HepG2 (cell line): ENCODE results near the gene LAMA5. TPM values are rescaled to one million over a fixed set of nuclear protein-coding genes. Genes with fewer than 3 reads are reported as not detected.

Experiments
- ATAC-seq: fragments of 200-7000 bp; cut with Tn5 transposase; 3 replicates; pipeline ENCODE4 v1.9.1; 2020; ENCODE audit warnings: mild to moderate bottlenecking, moderate library complexity
- BruUV-seq: library from RNA; stranded (reverse); fragments of 400-500 nt; replicated peaks from 2 replicates; lab custom pipeline; 2021; lab: Mats Ljungman, UMichigan
- CTCF ChIA-PET: fragments of 300-600 bp; formaldehyde crosslinking; extraction: SDS; loops from one replicate; lab custom pipeline; 2021; ENCODE audit warnings: low total read pairs, inconsistent platforms, low intra/inter-chr PET ratio; lab: Yijun Ruan, JAX
- POLR2A ChIA-PET: fragments of 350-600 bp; sonication (Branson Sonifier 250); formaldehyde crosslinking; loops from one replicate; lab custom pipeline; 2020; ENCODE audit warnings: antibody characterized with exemption, inconsistent platforms; lab: Yijun Ruan, JAX
- DNase-seq: peaks from one replicate; pipeline ENCODE4 v3.0.0-alpha.2; 2015; ENCODE audit warnings: low spot score
- FAIRE-seq: peaks from 3 replicates; lab custom pipeline; 2011; peaks lifted over from hg19 to GRCh38; lab: Jason Lieb, UNC
- H2AFZ ChIP-seq: one replicate; pipeline ENCODE4 v1.6.1; 2011; ENCODE audit warnings: low read length, inconsistent platforms
- H3K27ac ChIP-seq: fragments of 300-600 bp; 3 replicates; pipeline ENCODE4 v1.8.0; 2011; ENCODE audit warnings: mixed run types, mild to moderate bottlenecking, mixed read lengths, low read length, inconsistent platforms; ENCODE audit not compliant: insufficient read depth; ENCODE audit errors: extremely low read length
- H3K27me3 ChIP-seq, 2 experiments: fragments of 200-600 bp in 1 of 2; 2 replicates in 1 of 2; 3 replicates in 1 of 2; pipeline versions ENCODE4 v1.6.0 to v1.8.0; 2011; ENCODE audit warnings: low read length in 2 of 2, mild to moderate bottlenecking in 2 of 2, moderate library complexity in 2 of 2, inconsistent platforms in 1 of 2; ENCODE audit not compliant: insufficient read depth in 2 of 2, control insufficient read depth in 1 of 2
- H3K36me3 ChIP-seq, 2 experiments: fragments of 200-600 bp in 1 of 2; replicated peaks in 1 of 2; 2 replicates in 1 of 2; 3 replicates in 1 of 2; pipeline versions ENCODE4 v1.5.1 to v1.8.0; 2011; ENCODE audit warnings: low read length in 2 of 2, inconsistent platforms in 1 of 2; ENCODE audit not compliant: insufficient read depth in 2 of 2, control insufficient read depth in 1 of 2
- H3K4me1 ChIP-seq: 2 replicates; pipeline ENCODE4 v1.5.1; 2012; ENCODE audit warnings: low read length, inconsistent platforms; ENCODE audit not compliant: insufficient read depth
- H3K4me2 ChIP-seq: 2 replicates; pipeline ENCODE4 v1.6.0; 2011; ENCODE audit warnings: low read depth, low read length, inconsistent platforms
- H3K4me3 ChIP-seq, 3 experiments: fragments of 200-600 bp in 1 of 3; sonication (generic), shearing (Covaris generic) in 1 of 3; replicated peaks in 1 of 3; 2 replicates each; pipeline ENCODE4 v1.5.1; 2011 to 2016; ENCODE audit warnings: low read length in 3 of 3, inconsistent platforms in 2 of 3, low read depth in 2 of 3, mild to moderate bottlenecking in 2 of 3, control low read depth in 1 of 3, mixed read lengths in 1 of 3; ENCODE audit not compliant: insufficient read depth in 1 of 3
- H3K79me2 ChIP-seq: one replicate; pipeline ENCODE4 v1.6.1; 2011; ENCODE audit warnings: low read length, inconsistent platforms; ENCODE audit not compliant: insufficient read depth
- H3K9ac ChIP-seq: 2 replicates; pipeline ENCODE4 v1.6.0; 2011; ENCODE audit warnings: mild to moderate bottlenecking, low read depth, low read length, inconsistent platforms; ENCODE audit not compliant: insufficient read depth
- H3K9me3 ChIP-seq: 2 replicates; pipeline ENCODE4 v1.5.1; 2012; ENCODE audit warnings: mild to moderate bottlenecking, low read length
- H4K20me1 ChIP-seq: 2 replicates; pipeline ENCODE4 v1.6.0; 2011; ENCODE audit warnings: inconsistent platforms, mild to moderate bottlenecking, low read length, moderate library complexity; ENCODE audit not compliant: insufficient read depth
- ASH2L ChIP-seq: fragments of 300-600, 200-600 bp; sonication (generic); IDR thresholded peaks from 2 replicates; pipeline ENCODE4 v1.7.0; 2017; ENCODE audit warnings: low read depth, mild to moderate bottlenecking, moderate library complexity, mixed read lengths, low read length; ENCODE audit not compliant: insufficient read length
- FLYWCH1 ChIP-seq: sonication (generic); formaldehyde crosslinking; IDR thresholded peaks from 2 replicates; pipeline ENCODE4 v1.8.1; 2023; ENCODE audit warnings: mild to moderate bottlenecking, missing genetic modification reagents
- IKZF4 ChIP-seq: sonication (generic); formaldehyde crosslinking; IDR thresholded peaks from 2 replicates; pipeline ENCODE4 v1.5.1; 2020; ENCODE audit warnings: borderline replicate concordance, mild to moderate bottlenecking, low read depth, missing genetic modification reagents; ENCODE audit errors: not compliant biosample characterization
- RFX1 ChIP-seq: fragments of 450-650 bp; IDR thresholded peaks from 2 replicates; pipeline ENCODE4 v1.6.1; 2017
- SNRNP70 ChIP-seq: fragments of 200-400 bp; formaldehyde crosslinking; IDR thresholded peaks from 2 replicates; pipeline ENCODE4 v1.6.1; 2017; ENCODE audit warnings: mild to moderate bottlenecking, low read depth, low read length, moderate library complexity
- TGIF2 ChIP-seq: IDR thresholded peaks from 2 replicates; pipeline ENCODE4 v1.6.1; 2016; ENCODE audit warnings: control low read depth, missing compliant biosample characterization
- ZEB1 ChIP-seq: IDR thresholded peaks from 2 replicates; pipeline ENCODE4 v1.6.1; 2012; ENCODE audit warnings: mild to moderate bottlenecking, low read depth, inconsistent platforms; ENCODE audit not compliant: insufficient replicate concordance
- ZFP41 ChIP-seq: sonication (generic); formaldehyde crosslinking; IDR thresholded peaks from 2 replicates; pipeline ENCODE4 v1.4.0; 2020; ENCODE audit warnings: mild to moderate bottlenecking, missing genetic modification reagents, borderline replicate concordance
- ZNF24 ChIP-seq: fragments of 450-650 bp; IDR thresholded peaks from 2 replicates; pipeline ENCODE4 v1.6.1; 2017; ENCODE audit warnings: antibody characterized with exemption, mild to moderate bottlenecking
- ZNF260 ChIP-seq: sonication (generic); formaldehyde crosslinking; IDR thresholded peaks from 2 replicates; pipeline ENCODE4 v1.4.0; 2020; ENCODE audit warnings: missing genetic modification reagents, low read depth, mild to moderate bottlenecking, borderline replicate concordance
- ZNF350 ChIP-seq: sonication (generic); formaldehyde crosslinking; IDR thresholded peaks from 2 replicates; pipeline ENCODE4 v1.4.0; 2020; ENCODE audit warnings: mild to moderate bottlenecking, low read depth, missing genetic modification reagents, borderline replicate concordance
- ZNF430 ChIP-seq: sonication (generic); formaldehyde crosslinking; IDR thresholded peaks from 2 replicates; pipeline ENCODE4 v1.9.0; 2021; ENCODE audit warnings: mild to moderate bottlenecking, missing genetic modification reagents
- ZNF543 ChIP-seq: sonication (generic); formaldehyde crosslinking; IDR thresholded peaks from 2 replicates; pipeline ENCODE4 v1.4.0; 2020; ENCODE audit warnings: mild to moderate bottlenecking, missing genetic modification reagents
- ZNF776 ChIP-seq: sonication (generic); formaldehyde crosslinking; IDR thresholded peaks from 2 replicates; pipeline ENCODE4 v1.4.0; 2020; ENCODE audit warnings: mild to moderate bottlenecking, missing genetic modification reagents
- WGBS: methylation state at CpG from one replicate; pipeline ENCODE4 v1.1.6; 2017; ENCODE audit warnings: low lambda C conversion rate; 5-methylcytosine and 5-hydroxymethylcytosine counted together
- in situ Hi-C: cut with HindIII; loops from 2 replicates; pipeline ENCODE4 v1.10.0; 2017; ENCODE audit warnings: low pct_unique_long_range_greater_than_20kb; ENCODE audit not compliant: extremely low pct_ligation_motif_present
- intact Hi-C: fragments of 100-400 bp; cut with micrococcal nuclease; formaldehyde crosslinking; loops from one replicate; pipeline ENCODE4 v1.10.0; 2022; ENCODE audit not compliant: unreplicated experiment
- polyA plus RNA-seq, 8 experiments: library from polyadenylated mRNA; depleted of rRNA in 3 of 8; stranded (reverse) in 7 of 8; unstranded in 1 of 8; fragments of >200 nt; fragmentation: Illumina TruSeq in 4 of 8; extraction: Trizol in 4 of 8; gene quantifications; 2 replicates each; pipeline versions ENCODE4 v1.2.1 to v1.2.3, GENCODE V29; 2011 to 2016; ENCODE audit warnings: low read depth in 4 of 8, missing spikeins in 1 of 8, mixed read lengths in 1 of 8; ENCODE audit not compliant: insufficient read depth in 1 of 8
- total RNA-seq, 5 experiments: library from RNA; depleted of rRNA; stranded (reverse); fragments of >200 nt; fragmentation: Illumina TruSeq; extraction: Trizol; gene quantifications; 2 replicates each; pipeline ENCODE4 v1.2.3, GENCODE V29; 2016; ENCODE audit warnings: low read depth in 1 of 5
- TF ChIP-seq, protein P1 (sequence below): sonication (generic); formaldehyde crosslinking; IDR thresholded peaks from 2 replicates; pipeline ENCODE4 v1.4.0; 2020; ENCODE audit warnings: missing genetic modification reagents, borderline replicate concordance
- TF ChIP-seq, protein P2 (sequence below): sonication (generic); formaldehyde crosslinking; IDR thresholded peaks from 2 replicates; pipeline ENCODE4 v1.4.0; 2020; ENCODE audit warnings: mild to moderate bottlenecking, low read depth, missing genetic modification reagents
- TF ChIP-seq, protein P3 (sequence below): IDR thresholded peaks from 2 replicates; pipeline ENCODE4 v1.6.1; 2018; ENCODE audit warnings: missing genetic modification reagents, mild to moderate bottlenecking, missing compliant biosample characterization

Gene LAMA5
- total and polyA plus RNA-seq, 2 of the 13 experiments (the other 11 are each of a cell fraction or from before 2014, with no cell fraction given) = 21.0 to 44.7 TPM

DNA sequence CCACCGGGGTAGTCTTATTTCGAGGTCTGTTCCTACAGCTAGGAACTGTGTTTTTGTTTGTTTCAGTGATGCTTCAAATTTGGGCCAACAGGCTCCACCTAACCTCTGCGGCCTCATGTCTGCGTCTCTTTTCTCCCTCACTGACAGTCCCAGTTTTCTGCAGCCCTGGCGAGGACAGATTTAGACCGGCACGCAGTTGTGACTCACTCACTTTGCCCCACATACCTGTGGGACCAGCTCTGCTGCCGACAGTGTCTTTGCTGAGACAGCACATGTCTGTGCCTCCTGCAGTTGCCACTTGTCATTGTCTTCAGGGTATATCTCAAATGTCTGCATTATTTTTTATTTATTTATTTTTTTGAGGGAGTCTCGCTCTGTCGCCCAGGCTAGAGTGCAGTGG is 99.6 kb downstream of the LAMA5 start (continued):
- TF ChIP-seq, protein P1, sequence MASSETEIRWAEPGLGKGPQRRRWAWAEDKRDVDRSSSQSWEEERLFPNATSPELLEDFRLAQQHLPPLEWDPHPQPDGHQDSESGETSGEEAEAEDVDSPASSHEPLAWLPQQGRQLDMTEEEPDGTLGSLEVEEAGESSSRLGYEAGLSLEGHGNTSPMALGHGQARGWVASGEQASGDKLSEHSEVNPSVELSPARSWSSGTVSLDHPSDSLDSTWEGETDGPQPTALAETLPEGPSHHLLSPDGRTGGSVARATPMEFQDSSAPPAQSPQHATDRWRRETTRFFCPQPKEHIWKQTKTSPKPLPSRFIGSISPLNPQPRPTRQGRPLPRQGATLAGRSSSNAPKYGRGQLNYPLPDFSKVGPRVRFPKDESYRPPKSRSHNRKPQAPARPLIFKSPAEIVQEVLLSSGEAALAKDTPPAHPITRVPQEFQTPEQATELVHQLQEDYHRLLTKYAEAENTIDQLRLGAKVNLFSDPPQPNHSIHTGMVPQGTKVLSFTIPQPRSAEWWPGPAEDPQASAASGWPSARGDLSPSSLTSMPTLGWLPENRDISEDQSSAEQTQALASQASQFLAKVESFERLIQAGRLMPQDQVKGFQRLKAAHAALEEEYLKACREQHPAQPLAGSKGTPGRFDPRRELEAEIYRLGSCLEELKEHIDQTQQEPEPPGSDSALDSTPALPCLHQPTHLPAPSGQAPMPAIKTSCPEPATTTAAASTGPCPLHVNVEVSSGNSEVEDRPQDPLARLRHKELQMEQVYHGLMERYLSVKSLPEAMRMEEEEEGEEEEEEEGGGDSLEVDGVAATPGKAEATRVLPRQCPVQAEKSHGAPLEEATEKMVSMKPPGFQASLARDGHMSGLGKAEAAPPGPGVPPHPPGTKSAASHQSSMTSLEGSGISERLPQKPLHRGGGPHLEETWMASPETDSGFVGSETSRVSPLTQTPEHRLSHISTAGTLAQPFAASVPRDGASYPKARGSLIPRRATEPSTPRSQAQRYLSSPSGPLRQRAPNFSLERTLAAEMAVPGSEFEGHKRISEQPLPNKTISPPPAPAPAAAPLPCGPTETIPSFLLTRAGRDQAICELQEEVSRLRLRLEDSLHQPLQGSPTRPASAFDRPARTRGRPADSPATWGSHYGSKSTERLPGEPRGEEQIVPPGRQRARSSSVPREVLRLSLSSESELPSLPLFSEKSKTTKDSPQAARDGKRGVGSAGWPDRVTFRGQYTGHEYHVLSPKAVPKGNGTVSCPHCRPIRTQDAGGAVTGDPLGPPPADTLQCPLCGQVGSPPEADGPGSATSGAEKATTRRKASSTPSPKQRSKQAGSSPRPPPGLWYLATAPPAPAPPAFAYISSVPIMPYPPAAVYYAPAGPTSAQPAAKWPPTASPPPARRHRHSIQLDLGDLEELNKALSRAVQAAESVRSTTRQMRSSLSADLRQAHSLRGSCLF (CRISPR knock-in tag) = no peak
- TF ChIP-seq ASH2L = no peak
- TF ChIP-seq RFX1 = no peak
- TF ChIP-seq IKZF4 (CRISPR knock-in tag) = no peak

DNA sequence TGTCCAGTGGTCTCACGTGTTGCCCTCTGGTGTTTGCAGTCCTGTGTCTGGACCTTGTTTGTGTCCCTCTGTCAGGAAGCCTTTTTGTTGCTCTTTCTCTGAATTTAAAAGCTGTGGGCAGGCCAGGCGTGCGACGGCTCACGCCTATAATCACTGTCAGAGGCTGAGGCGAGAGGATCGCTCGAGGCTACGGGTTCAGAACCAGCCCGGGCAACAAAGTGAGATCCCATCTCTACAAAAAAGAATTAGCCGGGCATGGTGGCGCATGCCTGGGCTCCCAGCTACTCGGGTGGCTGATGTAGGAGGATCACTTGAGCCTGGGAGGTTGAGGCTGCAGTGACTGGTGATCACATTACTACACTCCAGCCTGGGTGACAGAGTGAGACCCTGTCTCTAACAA is 100.3 kb downstream of the LAMA5 start:
- TF ChIP-seq ZNF24 (no peak), ZNF260 (no peak), TGIF2 (CRISPR knock-in tag) (no peak), ZNF430 (CRISPR knock-in tag) (no peak), FLYWCH1 (CRISPR knock-in tag) (no peak), ZNF776 (CRISPR knock-in tag) (no peak), ZEB1 (no peak), SNRNP70 (no peak), ZFP41 (no peak), ZNF350 (no peak), ZNF543 (no peak)
- TF ChIP-seq, protein P2, sequence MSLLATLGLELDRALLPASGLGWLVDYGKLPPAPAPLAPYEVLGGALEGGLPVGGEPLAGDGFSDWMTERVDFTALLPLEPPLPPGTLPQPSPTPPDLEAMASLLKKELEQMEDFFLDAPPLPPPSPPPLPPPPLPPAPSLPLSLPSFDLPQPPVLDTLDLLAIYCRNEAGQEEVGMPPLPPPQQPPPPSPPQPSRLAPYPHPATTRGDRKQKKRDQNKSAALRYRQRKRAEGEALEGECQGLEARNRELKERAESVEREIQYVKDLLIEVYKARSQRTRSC = no peak
- TF ChIP-seq, protein P3, sequence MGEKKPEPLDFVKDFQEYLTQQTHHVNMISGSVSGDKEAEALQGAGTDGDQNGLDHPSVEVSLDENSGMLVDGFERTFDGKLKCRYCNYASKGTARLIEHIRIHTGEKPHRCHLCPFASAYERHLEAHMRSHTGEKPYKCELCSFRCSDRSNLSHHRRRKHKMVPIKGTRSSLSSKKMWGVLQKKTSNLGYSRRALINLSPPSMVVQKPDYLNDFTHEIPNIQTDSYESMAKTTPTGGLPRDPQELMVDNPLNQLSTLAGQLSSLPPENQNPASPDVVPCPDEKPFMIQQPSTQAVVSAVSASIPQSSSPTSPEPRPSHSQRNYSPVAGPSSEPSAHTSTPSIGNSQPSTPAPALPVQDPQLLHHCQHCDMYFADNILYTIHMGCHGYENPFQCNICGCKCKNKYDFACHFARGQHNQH = no peak
- H2AFZ ChIP-seq = no peak overlapping the region
- no peak overlapping the region for H3K4me2 ChIP-seq
- ATAC-seq (no peak), FAIRE-seq (no peak), DNase-seq (no peak)
- ChIA-PET POLR2A (no interaction called here), CTCF (no interaction called here)
- H3K9me3 ChIP-seq = no peaks in the 10 kb centered on the region
- intact Hi-C loops = no loop called here
- no peaks in the 10 kb centered on the region for H3K27me3 ChIP-seq
- no peak overlapping the region for H3K9ac ChIP-seq
- H3K4me1 ChIP-seq = 0 out of 2 replicates have a peak, but pooled peaks cover 7% of the 10 kb centered on the region
- peaks cover 14% of the 10 kb centered on the region; the same call in 1 of the 2 replicates for H4K20me1 ChIP-seq
- H3K79me2 ChIP-seq = no peaks in the 10 kb centered on the region
- BruUV-seq = no TSS peak
- in situ Hi-C loops = no loop called here
- 97% methylated on average over 13 of the region's 13 CpGs for WGBS
- H3K4me3 ChIP-seq = no peak overlapping the region
- peaks cover 45 to 65% of the 10 kb centered on the region in 2 experiments for H3K36me3 ChIP-seq
- no peak overlapping the region for H3K27ac ChIP-seq
